M059J (cell line): ENCODE data around the gene ATAD3A. TPM values are rescaled to one million over a fixed set of nuclear protein-coding genes. Genes with fewer than 3 reads are reported as not detected.
"Not testable (repeated sequence)": the region's sequence is repeated elsewhere in the genome, so short reads cannot be mapped to it uniquely, and the experiment has no call there.

Experiments used
- DNase-seq: peaks from one replicate; pipeline ENCODE4 v3.0.0-alpha.2; 2012; ENCODE audit warnings: low read depth
- total RNA-seq: library from RNA; depleted of rRNA; stranded (reverse); fragments of >200 nt; shearing (Covaris generic); gene quantifications from 2 replicates; pipeline ENCODE4 v1.2.3, GENCODE V29; 2014

The ATAD3A gene
- total RNA-seq, 1 experiment from 2014 or later, result 55.9 TPM

GRCh38 chr1:1489861-1490260 lies 22.1 kb upstream of the ATAD3A start:
- DNase-seq, result no peak

GRCh38 chr1:1490633-1491230 lies 21.2 kb upstream of the ATAD3A start:
- DNase-seq, result no peak

- DNase-seq, result no peak
Observed at GRCh38 chr1:1491601-1492000, 20.4 kb upstream of the ATAD3A start.

- not testable (repeated sequence) for DNase-seq
Observed at GRCh38 chr1:1494311-1494710, 17.7 kb upstream of the ATAD3A start.

- DNase-seq, result not testable (repeated sequence)
Observed at GRCh38 chr1:1495461-1495975, 16.4 kb upstream of the ATAD3A start.

DNA sequence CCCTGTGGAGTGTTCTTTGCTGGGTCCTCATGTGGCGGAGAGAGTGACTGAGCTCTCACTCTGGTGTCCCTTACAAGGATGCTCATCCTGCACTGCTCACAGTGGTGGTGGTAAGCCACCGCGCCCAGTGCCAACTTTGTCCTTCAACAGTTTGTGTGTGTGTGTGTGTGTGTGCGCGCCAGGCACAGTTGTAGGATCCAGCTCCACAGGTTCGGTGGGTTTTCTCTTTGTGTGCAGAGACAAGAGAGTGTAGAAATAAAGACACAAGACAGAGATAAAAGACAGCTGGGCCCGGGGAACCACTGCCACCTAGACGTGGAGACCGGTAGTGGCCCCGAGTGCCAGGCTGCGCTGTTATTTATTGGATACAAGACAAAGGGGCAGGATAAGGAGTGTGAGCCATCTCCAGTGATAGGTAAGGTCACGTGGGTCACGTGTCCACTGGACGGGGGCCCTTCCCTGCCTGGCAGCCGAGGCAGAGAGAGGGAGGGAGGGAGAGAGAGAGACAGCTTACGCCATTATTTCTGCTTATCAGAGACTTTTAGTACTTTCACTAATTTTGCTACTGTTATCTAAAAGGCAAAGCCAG lies 7.1 kb upstream of the ATAD3A start:
- peak; percentile 67 for DNase-seq

DNA sequence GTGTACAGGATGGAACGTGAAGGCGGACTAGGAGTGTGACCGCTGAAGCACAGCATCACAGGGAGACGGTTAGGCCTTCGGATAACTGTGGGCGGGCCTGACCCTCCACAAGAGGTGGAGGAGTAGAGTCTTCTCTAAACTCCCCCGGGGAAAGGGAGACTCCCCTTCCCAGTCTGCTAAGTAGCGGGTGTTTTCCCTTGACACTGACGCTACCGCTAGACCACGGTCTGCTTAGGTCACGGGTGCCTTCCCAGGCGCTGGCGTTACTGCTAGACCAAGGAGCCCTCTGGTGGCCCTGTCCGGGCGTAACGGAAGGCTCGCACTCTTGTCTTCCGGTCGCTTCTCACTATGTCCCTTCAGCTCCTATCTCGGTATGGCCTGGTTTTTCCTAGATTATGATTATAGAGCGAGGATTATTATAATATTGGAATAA lies 6.6 kb upstream of the ATAD3A start:
- peak; percentile 38 for DNase-seq

- DNase-seq, result not testable (repeated sequence)
Observed at GRCh38 chr1:1505801-1506200, 6.2 kb upstream of the ATAD3A start.

GRCh38 chr1:1507305-1507704 lies 4.7 kb upstream of the ATAD3A start:
- no peak for DNase-seq

DNA sequence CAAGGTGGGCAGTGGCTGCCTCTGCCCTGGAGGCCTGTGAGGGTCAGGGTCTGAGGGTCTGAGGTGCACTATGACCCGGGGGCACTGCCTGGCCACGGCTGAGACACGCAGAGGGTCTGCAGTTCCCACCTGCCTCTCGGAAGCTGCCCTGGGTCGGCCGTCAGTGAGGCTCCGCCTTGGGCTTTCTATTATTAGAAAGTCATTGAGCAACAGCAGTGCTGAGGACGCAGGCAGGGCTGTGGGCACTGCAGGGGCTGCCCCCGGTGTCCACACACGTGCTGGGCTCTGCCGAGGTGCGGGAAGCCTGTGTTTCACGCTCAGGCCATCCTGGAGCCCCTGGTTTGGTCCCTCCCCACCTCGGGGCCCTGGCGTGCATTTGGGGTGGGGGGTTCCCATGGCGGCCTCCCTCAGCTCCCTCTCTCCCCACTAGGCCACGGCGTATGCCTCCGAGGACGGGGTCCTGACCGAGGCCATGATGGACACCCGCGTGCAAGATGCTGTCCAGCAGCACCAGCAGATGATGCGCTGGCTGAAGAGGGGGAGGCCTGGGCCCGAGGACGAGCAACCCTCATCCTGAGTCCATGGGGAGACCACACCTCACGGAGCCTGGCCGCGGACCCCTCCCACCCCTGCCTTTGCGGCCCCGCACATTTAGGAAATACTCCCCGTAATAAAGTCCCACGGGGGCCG lies 3.0 kb upstream of the ATAD3A start:
- DNase-seq, result not testable (repeated sequence)

DNA sequence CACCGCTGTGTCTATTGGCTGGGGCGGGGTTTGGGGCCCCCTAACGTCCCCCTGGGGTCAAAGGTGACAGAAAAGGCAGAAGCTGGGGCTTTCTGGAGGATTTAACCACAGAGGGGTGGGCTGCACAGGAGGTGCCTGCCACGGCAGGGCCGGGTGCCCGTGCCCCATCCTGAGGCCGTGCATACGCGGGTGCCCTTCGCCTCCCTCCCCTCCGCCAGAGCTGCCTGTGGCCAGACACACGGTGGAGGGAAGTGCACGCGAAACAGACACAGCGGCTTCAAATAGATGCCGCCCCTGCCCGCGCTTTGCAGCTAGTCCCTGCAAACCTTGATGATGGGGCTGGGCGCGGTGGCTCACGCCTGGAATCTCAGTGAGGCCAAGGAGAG lies 2.5 kb upstream of the ATAD3A start:
- not testable (repeated sequence) for DNase-seq

DNA sequence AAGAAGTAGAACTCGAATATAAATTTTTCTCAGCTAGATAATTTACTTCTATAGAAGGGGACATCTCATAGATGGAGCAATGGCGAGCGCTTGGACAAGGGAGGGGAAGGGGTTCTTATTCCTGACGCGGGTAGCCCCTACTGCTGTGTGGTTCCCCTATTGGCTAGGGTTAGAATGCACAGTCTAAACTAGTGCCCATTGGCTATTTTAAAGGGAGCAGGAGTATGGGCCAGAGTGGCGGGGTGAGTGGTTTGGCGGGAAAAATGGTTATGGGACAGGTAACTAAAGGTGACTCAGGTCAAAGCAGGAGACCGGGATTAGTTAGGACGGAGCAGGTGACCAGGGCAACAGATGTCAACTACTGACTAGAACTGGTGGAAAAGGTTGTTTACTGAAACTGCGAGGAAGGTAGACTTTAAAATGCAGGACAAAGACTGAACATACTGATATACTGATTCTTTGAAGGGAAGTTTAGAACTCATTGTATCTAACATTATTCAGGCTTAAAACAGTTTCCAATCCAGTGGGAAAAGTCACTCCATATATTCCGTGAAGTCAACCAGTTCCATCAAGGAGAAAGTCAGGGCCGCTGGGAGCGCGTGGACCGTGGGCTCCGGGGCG lies 940 bp upstream of the ATAD3A start:
- peak; percentile 20 for DNase-seq

- not testable (repeated sequence) for DNase-seq
Observed at GRCh38 chr1:1512425-1512824, 463 bp downstream of the ATAD3A start.

GRCh38 chr1:1513675-1514074 lies 1.7 kb downstream of the ATAD3A start:
- DNase-seq, result not testable (repeated sequence)

DNA sequence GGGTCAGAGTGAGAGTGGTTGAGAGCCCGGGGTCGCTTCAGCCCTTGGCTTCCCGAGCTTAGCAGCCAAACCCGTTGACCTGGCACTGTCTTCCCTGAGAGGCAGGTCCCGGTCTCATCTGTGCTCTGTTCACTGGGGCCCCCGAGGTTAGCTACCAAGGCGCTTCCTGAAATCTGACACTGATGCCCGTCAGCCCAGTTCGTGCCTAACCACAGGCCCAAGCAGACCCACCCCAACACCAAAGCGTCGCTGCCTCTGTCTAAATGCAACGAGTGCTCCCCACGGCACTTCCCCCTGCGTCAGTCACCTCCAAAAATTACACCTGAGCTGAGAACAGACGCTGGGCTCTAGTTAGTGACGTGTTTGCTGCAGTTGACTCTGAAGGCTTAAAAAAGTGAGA lies 2.4 kb downstream of the ATAD3A start:
- DNase-seq, result not testable (repeated sequence)

DNA sequence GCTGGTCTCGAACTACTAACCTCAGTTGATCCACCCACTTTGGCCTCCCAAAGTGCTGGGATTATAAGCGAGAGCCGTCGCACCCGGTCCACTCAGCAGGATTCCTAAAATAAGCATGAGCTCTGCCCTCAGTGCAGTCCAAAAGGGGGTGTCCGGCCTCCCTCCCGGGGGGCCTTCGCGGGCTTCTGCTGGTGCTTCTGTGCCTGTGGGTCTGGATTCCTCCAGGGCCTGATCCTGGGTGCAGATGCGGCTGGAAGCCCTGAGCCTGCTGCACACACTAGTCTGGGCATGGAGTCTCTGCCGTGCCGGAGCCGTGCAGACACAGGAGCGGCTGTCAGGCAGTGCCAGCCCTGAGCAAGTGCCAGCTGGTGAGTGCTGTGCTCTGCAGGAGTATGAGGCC lies 5.0 kb downstream of the ATAD3A start:
- not testable (repeated sequence) for DNase-seq

GRCh38 chr1:1517973-1518620 lies 6.1 kb downstream of the ATAD3A start:
- DNase-seq, result no peak

GRCh38 chr1:1518621-1519007 lies 6.7 kb downstream of the ATAD3A start:
- DNase-seq, result not testable (repeated sequence)

DNA sequence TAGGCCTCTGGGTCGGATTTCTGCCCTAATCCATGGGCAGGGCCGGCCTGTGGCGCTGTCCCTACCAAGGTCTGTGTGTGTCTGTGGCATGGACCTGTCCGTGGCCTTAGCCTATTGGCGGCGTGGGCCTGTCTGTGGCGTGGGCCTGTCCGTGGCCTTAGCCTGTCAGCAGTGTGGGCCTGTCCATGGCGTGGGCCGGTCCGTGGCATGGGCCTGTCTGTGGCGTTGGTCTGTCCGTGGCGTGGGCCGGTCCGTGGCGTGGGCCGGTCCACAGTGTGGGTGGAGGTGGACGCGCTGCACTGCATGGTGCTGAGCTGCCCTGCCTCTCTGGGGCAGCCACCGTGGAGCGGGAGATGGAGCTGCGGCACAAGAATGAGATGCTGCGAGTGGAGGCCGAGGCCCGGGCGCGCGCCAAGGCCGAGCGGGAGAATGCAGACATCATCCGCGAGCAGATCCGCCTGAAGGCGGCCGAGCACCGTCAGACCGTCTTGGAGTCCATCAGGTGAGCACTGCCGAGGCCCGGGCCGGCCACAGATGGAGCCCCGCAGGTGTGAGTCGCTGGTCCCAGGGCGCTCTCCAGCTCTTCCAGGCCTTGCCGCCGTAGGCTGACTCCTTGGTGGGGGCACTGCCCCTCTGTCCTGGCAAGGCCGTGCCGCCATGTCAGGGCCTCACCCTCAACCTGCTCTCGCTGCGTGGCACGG lies 8.0 kb downstream of the ATAD3A start:
- DNase-seq, result not testable (repeated sequence)

DNA sequence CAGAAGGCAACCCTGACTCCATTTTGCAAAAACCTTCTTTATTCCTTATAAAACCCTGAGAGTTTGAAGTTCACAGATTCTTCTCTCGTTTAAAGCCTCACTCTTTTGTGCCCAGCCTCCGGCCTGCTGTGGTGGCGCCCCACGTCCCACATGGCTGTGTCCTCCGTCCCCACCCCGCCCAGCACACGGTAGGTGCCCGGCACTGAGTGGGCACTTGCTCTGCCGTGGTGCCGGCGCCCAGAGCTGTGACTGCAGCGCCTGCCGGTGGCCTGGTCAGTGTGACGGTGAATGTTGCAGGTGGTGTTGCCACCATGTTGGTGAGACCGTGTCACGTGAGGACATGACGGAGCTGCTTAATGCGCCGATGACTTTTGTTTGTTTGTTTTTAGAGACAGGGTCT lies 9.4 kb downstream of the ATAD3A start:
- DNase-seq, result no peak

DNA sequence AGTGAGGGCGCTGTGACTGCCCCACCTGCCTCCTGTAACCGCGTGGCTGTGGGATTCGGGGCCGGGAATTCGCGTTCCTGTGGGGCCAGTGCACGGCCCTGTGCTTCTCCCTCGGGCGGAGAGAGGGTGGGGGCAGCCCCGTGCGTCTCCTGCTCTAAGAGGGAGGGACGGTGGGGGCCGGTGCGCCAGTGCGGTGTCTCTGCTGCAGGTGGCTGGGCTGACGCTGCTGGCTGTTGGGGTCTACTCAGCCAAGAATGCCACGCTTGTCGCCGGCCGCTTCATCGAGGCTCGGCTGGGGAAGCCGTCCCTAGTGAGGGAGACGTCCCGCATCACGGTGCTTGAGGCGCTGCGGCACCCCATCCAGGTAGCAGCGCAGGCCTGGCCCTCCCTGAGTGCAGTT lies 10.6 kb downstream of the ATAD3A start:
- not testable (repeated sequence) for DNase-seq
